ENCODE measurements around the gene KMT5B.

GRCh38 chr11:68216171-68216938, 3.3 kb upstream of the KMT5B start:
- no peak for TF ChIP-seq CEBPB (IDR thresholded peaks at IDR 0.05; ENCODE audit: low read depth, low read length)
- no peak for TF ChIP-seq CTCF (conservative IDR thresholded peaks at IDR 0.05; ENCODE audit: low read depth, low read length)
- no peak for TF ChIP-seq CHD1 (IDR thresholded peaks at IDR 0.05; ENCODE audit: low read depth, low read length)
- no peak for TF ChIP-seq RFX5 (IDR thresholded peaks at IDR 0.05; ENCODE audit: low read depth, low read length)

Measured in IMR-90 (cell line).